HS-27A (cell line): ENCODE measurements around the gene POLR2J2.
"Not testable (repeated sequence)": the region's sequence is repeated elsewhere in the genome, so short reads cannot be mapped to it uniquely, and the experiment has no call there.

Source experiments
- DNase-seq: peaks from one replicate; pipeline ENCODE4 v3.0.0-alpha.2; 2012; ENCODE audit warnings: low read depth, missing footprints

The POLR2J2 gene

DNA sequence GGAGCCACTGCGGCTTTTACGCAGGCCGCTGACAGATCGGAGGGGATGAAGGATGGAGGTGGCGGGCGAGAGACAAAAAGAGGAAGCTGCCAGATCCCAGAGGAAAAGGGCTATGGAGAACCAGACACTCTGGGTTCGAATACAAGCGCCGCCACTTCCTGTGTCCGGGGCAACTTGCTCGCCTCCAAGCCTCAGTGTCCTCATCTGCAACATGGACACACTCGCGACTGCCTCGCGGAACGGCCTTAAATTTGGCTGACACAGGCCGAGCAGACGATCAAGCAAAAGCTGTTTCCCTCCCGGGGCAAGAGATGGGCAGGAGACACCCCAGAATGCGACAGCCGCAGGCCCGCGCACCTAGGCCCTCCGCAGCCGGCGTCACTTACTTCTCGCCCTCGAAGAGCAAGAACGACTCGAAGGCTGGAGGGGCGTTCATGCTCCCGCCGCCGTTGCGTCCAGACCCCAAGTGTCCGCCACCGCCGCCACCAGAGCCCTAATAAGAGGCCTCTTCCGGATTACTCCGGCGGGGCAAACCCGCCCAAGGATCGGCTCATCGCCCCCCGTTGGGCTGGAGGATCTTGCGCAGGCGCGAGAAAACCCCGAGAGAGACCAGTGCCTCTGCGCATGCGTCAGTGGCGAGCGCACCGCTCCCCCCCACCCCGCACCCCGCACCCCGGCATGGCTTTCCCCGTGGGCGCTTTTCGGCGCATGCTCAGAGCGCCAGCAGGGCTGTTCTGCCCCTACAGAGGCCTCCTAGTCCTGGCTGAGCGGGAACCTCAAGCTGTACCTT lies at the start of gene POLR2J2:
Gene POLR2J2, minus strand, starts transcription at position 498 of the 790 bp plus-strand sequence. Its CDS starts 62 bp downstream, at position 436.
- DNase-seq: not testable (repeated sequence)

GRCh38 chr7:102718491-102718890 lies 47.0 kb upstream of the POLR2J2 start:
- not testable (repeated sequence) for DNase-seq

DNA sequence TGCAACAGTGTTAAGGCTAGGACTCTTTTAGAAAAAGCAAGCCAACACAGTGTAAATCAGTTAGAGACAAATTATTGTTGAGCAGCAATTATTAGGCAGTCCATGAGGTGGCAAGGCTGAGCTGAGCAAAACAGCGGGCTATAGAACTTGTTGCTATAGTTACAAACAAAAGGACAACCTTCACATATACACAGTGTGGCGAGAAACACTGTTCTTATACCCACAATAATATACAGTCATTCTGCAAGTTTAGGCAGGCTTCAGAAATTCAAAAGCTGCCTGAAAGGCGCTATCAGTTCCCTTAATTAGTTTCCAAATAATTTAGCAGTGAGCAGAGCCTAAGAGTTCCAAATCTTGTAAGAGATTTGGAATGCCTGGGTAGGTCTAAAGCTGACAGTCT lies 44.3 kb upstream of the POLR2J2 start:
- DNase-seq: not testable (repeated sequence)

- not testable (repeated sequence) for DNase-seq
Measured at GRCh38 chr7:102714774-102715522, 43.5 kb upstream of the POLR2J2 start.

GRCh38 chr7:102713691-102714080 lies 42.2 kb upstream of the POLR2J2 start:
- not testable (repeated sequence) for DNase-seq

- DNase-seq: not testable (repeated sequence)
Measured at GRCh38 chr7:102713011-102713690, 41.7 kb upstream of the POLR2J2 start.

- not testable (repeated sequence) for DNase-seq
Measured at GRCh38 chr7:102698962-102699750, 27.7 kb upstream of the POLR2J2 start.

DNA sequence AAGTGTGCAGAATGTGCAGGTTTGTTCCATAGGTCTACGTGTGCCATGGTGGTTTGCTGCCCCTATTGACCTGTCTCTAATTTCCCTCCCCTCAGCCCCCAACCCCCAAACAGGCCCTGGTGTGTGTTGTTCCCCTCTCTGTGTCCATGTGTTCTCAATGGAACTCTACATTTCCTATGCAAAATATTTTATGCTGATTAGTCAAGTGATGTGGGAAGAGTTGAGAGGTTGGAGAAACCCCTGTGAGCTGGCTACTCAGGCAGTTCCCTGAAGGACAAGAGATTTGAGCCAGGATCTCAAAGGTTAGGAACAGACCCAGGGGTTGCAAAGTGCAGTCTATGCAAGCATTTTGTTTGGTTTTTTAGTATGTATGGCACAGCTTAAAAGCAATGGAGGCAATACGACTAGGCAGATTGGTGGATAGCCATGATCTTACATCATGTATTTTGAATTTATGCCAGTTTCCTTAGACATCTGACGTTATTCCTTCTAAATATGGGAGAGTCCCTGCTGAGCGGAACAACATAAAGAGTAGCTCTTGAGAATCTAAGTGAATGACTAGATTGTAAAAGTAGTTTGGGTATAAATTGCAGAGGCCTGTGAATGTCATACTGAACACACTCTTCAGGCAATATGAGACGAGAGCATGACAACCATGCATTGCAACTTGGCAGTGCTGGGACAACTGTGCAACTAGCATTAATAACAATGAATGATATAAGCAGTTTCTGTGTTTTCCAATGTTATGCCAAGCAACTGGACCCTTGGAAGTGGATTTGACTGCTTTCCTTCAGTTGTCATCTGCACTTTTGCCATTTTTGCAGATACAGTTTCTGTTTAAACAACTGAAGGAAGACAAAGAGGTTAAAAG lies 26.4 kb upstream of the POLR2J2 start:
- DNase-seq: not testable (repeated sequence)

DNA sequence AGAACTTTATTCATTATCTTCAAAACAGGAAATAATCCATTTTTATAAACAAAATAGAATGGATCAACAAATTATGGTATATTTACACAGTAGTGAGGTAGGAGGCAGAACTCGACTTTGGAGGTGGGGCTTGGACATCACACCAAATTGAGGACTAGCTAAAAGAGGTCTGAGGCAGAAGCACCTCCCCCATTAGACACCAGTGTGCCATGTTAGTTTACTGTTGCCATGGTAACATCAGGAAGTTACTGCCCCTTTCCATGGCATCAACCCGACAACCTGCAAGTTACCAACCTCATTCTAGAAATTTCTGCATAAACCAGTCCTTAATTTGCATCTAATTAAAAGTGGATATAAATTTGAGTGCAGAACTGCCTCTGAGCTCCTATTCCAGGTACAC lies 24.5 kb upstream of the POLR2J2 start:
- not testable (repeated sequence) for DNase-seq

GRCh38 chr7:102695033-102695552 lies 23.6 kb upstream of the POLR2J2 start:
- DNase-seq: not testable (repeated sequence)

DNA sequence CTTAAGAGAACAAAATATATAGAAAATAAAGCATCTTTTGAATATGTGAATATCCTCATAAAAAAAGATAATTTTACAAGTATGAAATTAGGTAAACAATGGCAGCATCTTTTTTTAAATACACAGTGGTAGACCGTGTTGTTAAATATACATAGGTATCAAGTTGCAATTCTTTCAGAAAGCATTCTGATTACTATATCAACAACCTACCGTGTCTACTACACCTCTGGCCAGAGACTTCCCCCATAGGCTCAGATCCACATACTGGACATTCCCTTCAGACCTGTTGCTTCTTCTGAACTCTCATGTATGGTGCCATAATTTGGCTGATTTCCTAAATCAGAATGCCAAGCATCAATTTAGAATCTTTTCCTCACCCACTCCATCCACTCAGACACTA lies 22.5 kb upstream of the POLR2J2 start:
- not testable (repeated sequence) for DNase-seq

- DNase-seq: not testable (repeated sequence)
Measured at GRCh38 chr7:102690602-102691001, 19.1 kb upstream of the POLR2J2 start.

DNA sequence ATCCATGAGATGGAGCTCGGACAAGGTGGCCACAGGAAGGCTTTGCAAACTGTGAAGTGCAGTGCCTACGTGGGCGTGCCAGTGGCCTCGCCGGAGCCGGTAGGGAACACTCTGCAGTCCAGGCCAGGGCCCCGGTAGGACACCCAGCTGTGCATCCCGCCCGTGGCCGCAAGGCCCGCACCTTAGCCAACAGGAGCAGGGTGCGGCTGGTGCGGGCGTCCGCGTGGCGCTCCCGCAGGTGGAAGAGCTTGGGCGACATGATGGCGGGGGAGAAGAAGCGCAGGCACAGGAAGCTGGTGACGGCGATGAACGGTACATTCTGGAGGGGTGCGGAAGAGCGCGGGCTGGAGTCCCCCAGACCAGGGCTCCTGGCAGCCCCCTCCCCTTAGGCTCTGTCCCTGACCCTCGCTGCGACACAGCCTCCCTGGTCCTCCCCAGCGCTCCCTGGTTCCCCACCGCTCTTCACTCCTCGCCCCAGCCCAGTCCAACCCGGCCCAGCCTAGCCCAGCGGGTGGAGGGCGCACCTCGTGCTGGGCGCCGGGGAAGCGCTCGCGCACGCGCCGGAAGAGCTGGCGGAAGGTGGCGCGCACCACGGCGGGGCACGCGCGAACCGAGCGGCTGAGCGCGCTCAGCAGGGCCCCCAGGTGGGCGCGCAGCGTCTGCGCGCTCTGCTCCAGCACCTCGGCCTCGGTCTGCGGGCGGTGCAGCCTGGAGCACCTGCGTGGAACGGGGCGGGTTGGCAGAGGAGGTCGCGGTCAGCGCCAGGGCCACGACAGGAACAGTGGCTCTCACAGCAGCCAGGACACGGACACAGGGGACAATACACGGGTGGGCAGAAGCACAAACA lies 18.2 kb upstream of the POLR2J2 start:
- not testable (repeated sequence) for DNase-seq

- not testable (repeated sequence) for DNase-seq
Measured at GRCh38 chr7:102688299-102689036, 17.0 kb upstream of the POLR2J2 start.

DNA sequence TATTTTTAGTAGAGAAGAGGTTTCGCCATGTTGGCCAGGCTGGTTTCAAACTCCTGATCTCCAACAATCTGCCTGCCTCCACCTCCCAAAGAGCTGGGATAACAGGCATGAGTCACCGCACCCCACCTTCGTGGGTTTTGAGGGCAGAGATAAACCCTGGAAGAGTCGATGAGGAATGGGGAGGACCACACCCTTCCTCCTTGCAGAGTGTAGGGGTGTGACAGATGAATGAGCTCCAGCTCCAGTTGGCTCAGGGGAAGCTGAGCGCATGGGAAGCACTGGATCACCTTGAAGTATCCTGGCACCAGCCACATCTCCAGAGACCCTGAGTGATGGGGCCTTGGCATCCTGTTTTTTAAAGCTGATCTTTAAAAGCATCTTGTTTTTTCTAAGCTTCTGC lies 11.1 kb upstream of the POLR2J2 start:
- DNase-seq: not testable (repeated sequence)

DNA sequence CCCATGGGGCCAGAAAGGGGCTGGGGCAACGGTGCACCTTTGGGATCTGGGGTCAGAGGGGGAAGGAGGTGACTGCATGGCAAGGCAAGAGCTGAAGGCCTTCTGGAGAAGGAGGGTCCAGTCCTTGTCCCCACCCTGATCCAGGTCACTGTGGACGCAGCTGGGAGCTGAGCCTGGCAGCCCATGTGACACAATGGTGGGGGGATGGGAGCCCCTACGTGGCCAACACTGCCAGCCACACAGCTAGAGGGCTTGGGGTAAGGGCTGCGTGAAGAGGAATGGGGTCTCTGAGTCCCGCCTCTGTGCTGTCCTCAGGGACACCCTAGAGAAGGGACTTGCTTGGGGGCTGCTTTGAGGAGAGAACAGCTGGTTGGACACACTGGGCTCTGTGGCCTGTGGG lies 9.3 kb upstream of the POLR2J2 start:
- DNase-seq: not testable (repeated sequence)

- not testable (repeated sequence) for DNase-seq
Measured at GRCh38 chr7:102675545-102675944, 4.1 kb upstream of the POLR2J2 start.

DNA sequence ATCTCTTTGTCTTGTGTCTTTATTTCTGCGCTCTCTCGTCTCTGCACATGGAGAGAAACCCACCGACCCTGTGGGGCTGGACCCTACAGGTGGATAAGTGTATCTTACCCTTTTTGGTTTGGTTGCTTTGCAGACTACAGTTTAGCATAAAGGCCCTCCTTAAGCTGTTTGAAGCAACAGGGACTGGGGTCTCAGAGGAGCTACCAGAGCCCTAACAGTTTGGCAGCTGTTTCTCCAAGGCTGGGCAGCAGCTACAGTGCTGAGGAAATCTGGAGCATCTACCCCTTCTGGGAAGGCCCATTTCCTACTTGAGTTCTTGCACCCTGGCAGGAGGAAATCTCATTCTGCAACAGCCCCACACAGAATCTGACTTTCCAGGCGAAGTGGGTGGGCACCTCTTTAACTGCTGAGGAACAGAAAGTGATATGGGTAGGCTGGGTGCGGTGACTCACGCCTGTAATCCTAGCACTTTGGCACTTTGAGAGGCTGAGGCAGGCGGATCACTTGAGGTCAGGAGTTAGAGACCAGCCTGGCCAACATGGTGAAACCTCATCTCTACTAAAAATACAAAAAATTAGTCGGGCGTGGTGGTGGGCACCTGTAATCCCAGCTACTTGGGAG lies 2.1 kb upstream of the POLR2J2 start:
- not testable (repeated sequence) for DNase-seq
